Neuron (in vitro differentiated cells): Measurements from ENCODE around the gene FBN3.
"Not testable (repeated sequence)": the region's sequence is repeated elsewhere in the genome, so short reads cannot be mapped to it uniquely, and the experiment has no call there.

Source experiments
- H2AFZ ChIP-seq: one replicate; pipeline ENCODE4 v1.6.1; 2013; ENCODE audit warnings: low read depth, mild to moderate bottlenecking, inconsistent platforms, low read length, moderate library complexity
- H3K27me3 ChIP-seq: one replicate; pipeline ENCODE4 v1.6.1; 2013; ENCODE audit warnings: low read length; ENCODE audit not compliant: insufficient read depth
- H3K36me3 ChIP-seq: one replicate; pipeline ENCODE4 v1.6.1; 2013; ENCODE audit warnings: low read length; ENCODE audit not compliant: insufficient read depth
- H3K4me1 ChIP-seq: one replicate; pipeline ENCODE4 v1.6.1; 2013; ENCODE audit warnings: low read length; ENCODE audit not compliant: insufficient read depth
- H3K4me3 ChIP-seq: 2 replicates; pipeline ENCODE4 v1.5.1; 2013; ENCODE audit warnings: mild to moderate bottlenecking, low read length, moderate library complexity
- H3K9me3 ChIP-seq: one replicate; pipeline ENCODE4 v1.6.1; 2013; ENCODE audit warnings: low read length

The FBN3 gene

DNA sequence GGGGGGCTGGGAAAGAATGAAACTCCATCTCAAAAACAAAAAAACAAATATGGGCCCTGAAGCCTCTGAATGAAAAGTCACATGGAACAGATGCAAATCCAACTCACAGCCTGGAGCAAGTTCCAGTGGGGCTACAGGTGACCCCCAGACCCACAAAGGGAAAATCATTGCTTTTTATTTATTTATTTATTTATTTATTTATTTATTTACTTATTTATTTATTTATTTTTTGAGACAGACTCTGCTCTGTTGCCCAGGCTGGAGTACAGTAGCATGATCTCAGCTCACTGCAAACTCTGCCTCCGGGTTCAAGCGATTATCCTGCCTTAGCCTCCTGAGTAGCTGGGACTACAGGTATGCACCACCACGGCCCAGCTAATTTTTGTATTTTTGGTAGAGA lies 110.2 kb downstream of the FBN3 start:
- H3K4me1 ChIP-seq = no peaks in the 10 kb centered on the region
- no peak overlapping the region for H3K4me3 ChIP-seq
- H3K36me3 ChIP-seq = no peaks in the 10 kb centered on the region
- H3K9me3 ChIP-seq = no peaks in the 10 kb centered on the region
- H2AFZ ChIP-seq = no peak overlapping the region
- no peaks in the 10 kb centered on the region for H3K27me3 ChIP-seq

GRCh38 chr19:8038815-8039214 lies 110.6 kb downstream of the FBN3 start:
- Histone ChIP-seq H3K9me3 (no peaks in the 10 kb centered on the region), H3K27me3 (no peaks in the 10 kb centered on the region), H2AFZ (no peak overlapping the region), H3K4me3 (no peak overlapping the region), H3K36me3 (no peaks in the 10 kb centered on the region), H3K4me1 (no peaks in the 10 kb centered on the region)

DNA sequence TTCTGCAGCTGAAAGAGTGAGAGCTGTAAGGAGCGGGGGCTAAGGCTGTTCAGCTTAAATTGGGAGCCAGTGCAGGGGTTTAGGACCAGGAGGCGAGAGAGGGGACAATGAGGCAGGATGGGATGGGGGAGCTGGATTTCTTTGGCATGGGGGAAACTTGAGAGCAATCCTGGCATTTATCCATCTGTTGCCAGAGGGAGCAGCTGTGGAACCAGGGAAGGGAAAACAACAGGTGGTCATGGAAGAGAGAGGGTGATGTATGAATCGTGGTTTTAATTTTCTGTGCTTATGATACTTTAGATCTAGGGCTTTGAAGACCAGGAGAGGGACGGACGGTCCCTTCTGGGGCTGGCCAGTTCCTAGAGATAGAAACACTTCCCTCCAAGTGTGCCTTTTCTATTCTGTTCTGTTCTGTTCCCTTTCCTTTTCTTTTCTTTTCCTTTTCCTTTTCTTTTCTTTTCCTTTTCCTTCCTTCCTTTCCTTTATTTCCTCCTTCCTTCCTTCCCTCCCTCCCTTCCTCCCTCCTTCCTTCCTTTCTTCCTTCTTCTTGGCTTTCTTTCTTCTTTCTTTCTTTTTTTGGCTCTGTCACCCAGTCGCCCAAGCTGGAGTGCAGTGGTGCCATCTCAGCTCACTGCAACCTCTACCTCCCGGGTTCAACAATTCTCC lies 112.8 kb downstream of the FBN3 start:
- Histone ChIP-seq H3K4me3 (no peak overlapping the region), H3K27me3 (no peaks in the 10 kb centered on the region), H2AFZ (no peak overlapping the region), H3K36me3 (no peaks in the 10 kb centered on the region), H3K9me3 (no peaks in the 10 kb centered on the region), H3K4me1 (no peaks in the 10 kb centered on the region)

DNA sequence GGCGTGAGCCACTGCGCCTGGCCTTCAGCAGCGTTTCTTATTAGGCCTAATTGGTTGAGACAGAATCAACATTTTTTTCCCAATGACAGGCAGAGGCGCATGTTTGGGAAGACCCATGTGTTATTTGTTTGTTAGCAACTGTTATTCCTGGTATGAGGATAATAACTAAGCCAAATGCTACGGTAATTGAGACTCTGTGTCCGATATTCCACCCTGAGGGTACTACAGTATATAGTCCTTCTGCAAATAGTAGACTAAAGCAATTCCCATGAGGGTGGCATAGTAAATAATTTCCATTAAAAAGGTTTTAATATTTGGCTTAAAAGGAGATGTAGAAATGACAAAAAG lies 115.2 kb downstream of the FBN3 start:
- H3K36me3 ChIP-seq = no peaks in the 10 kb centered on the region
- H2AFZ ChIP-seq = no peak overlapping the region
- no peaks in the 10 kb centered on the region for H3K9me3 ChIP-seq
- H3K27me3 ChIP-seq = no peaks in the 10 kb centered on the region
- H3K4me1 ChIP-seq = peaks cover 4% of the 10 kb centered on the region
- no peak overlapping the region for H3K4me3 ChIP-seq

DNA sequence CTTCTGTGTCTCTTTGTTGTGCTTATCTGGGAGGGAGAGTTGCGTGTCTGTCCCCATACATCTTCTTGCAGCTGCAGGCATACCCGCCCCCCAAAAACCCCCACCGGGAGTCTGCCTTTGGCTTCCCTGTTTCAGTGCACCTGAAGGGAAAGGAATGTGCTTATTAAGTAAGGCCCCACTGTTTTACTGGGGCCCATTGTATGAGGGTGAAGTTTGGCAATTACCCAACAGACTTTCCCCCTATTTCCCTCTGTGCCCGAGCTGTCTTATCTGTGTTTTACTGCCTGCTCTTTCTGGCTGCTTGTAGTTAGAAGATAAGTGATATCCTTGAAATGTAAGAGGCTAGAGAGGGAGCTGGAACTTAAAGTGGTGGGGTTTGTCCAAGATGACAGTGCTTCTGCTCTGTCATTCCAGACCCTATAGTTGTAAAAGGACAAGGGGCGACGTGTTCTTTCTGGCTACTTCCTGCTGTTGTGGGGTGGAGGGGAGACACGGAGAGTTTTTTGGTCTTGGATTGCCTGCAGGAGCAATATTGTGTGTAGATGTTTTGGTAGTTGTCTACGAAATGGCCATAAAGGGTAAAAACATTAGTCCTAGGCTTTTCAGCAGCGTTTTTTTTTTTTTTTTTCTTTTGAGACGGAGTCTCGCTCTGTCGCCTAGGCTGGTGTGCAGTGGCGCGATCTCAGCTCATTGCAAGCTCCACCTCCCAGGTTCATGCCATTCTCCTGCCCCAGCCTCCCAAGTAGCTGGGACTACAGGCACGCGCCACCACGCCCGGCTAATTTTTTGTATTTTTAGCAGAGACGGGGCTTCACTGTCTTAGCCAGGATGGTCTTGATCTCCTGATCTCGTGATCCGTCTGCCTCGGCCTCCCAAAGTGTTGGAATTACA lies 115.9 kb downstream of the FBN3 start:
- not testable (repeated sequence) for H3K9me3 ChIP-seq, H2AFZ ChIP-seq, H3K4me3 ChIP-seq, H3K4me1 ChIP-seq, H3K36me3 ChIP-seq, H3K27me3 ChIP-seq

DNA sequence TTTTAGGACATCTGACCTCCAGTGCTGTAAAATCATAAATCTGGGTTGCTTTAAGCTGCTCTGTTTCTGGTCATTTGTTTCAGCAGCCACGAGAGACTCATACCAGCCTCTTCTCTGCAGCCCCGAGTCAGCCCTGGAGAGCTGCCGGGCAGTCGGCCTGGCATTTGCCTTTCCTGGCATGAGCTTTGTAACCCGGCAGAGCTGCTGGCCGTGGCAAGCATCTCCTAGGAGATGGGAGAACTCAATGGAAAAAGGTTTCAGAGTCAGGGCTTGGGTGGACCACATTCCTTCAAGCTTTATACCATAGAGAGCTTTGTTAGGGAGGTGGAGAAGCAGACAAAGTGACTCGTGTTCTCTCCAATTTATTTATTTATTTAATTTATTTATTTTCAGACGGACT lies 118.4 kb downstream of the FBN3 start:
- Histone ChIP-seq H3K9me3 (no peaks in the 10 kb centered on the region), H3K4me1 (peaks cover 11% of the 10 kb centered on the region), H2AFZ (no peak overlapping the region), H3K4me3 (no peak overlapping the region), H3K27me3 (no peaks in the 10 kb centered on the region), H3K36me3 (no peaks in the 10 kb centered on the region)

GRCh38 chr19:8028951-8029491 lies 120.4 kb downstream of the FBN3 start:
- H3K27me3 ChIP-seq = no peaks in the 10 kb centered on the region
- H3K36me3 ChIP-seq = no peaks in the 10 kb centered on the region
- H3K4me1 ChIP-seq = peaks cover 11% of the 10 kb centered on the region

GRCh38 chr19:8025316-8025715 lies 124.1 kb downstream of the FBN3 start:
- H3K4me1 ChIP-seq = peaks cover 11% of the 10 kb centered on the region
- no peak overlapping the region for H2AFZ ChIP-seq
- no peaks in the 10 kb centered on the region for H3K27me3 ChIP-seq
- no peaks in the 10 kb centered on the region for H3K9me3 ChIP-seq
- no peaks in the 10 kb centered on the region for H3K36me3 ChIP-seq
- no peak overlapping the region for H3K4me3 ChIP-seq

More at GRCh38 chr19:8028951-8029491, 120.4 kb downstream of the FBN3 start:
- H3K9me3 ChIP-seq = no peaks in the 10 kb centered on the region
- no peak overlapping the region for H2AFZ ChIP-seq
- H3K4me3 ChIP-seq = no peak overlapping the region

GRCh38 chr19:8024256-8024655 lies 125.1 kb downstream of the FBN3 start:
- H3K4me1 ChIP-seq, H3K9me3 ChIP-seq, H3K4me3 ChIP-seq, H3K27me3 ChIP-seq, H2AFZ ChIP-seq, H3K36me3 ChIP-seq: not testable (repeated sequence)

- Histone ChIP-seq H3K27me3 (no peaks in the 10 kb centered on the region), H3K4me1 (no peaks in the 10 kb centered on the region), H2AFZ (no peak overlapping the region), H3K36me3 (no peaks in the 10 kb centered on the region), H3K9me3 (no peaks in the 10 kb centered on the region), H3K4me3 (no peak overlapping the region)
These were observed 126.0 kb downstream of the FBN3 start for GRCh38 chr19:8023371-8023770.

DNA sequence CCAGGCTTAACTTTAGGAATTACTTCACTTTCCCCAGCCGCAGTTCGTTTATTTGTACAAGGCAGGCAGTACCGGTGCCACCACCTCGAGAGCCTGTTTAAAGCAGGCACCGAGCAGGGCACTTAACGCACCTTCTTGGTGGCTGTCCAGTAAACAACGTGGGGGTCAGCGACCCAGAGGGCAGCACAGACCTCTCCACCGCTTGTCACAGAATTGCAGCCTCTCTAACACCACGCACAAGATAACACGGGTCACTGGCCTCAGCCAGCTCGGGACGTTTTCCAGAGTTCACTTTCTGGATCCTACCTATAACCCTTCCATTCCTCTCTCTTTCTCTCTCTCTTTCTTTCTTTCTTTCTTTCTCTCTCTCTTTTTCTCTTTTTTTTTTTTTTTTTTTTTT lies 127.1 kb downstream of the FBN3 start:
- Histone ChIP-seq H3K36me3 (no peaks in the 10 kb centered on the region), H3K4me3 (no peak overlapping the region), H3K27me3 (no peaks in the 10 kb centered on the region), H2AFZ (no peak overlapping the region), H3K4me1 (no peaks in the 10 kb centered on the region), H3K9me3 (no peaks in the 10 kb centered on the region)

DNA sequence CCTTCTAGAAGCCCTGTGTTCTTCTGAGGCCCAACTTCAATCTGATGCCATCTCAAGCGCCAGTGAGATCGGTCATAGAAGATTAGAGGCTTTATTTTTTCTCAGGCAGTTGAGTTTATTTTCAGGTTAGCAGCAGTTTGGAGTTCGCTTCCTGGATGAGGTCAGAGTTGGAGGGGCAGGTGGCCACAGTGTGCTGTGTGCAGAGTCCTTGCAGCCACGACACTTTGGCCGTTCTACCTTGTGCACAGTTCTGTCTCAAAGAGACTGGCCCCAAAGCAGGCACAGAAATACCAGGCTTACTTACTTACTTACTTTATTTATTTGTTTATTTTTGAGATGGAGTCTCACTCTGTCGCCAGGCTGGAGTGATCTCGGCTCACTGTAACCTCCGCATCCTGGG lies 128.0 kb downstream of the FBN3 start:
- no peaks in the 10 kb centered on the region for H3K4me1 ChIP-seq
- H3K36me3 ChIP-seq = no peaks in the 10 kb centered on the region
- H3K27me3 ChIP-seq = no peaks in the 10 kb centered on the region
- no peaks in the 10 kb centered on the region for H3K9me3 ChIP-seq
- no peak overlapping the region for H3K4me3 ChIP-seq
- no peak overlapping the region for H2AFZ ChIP-seq

DNA sequence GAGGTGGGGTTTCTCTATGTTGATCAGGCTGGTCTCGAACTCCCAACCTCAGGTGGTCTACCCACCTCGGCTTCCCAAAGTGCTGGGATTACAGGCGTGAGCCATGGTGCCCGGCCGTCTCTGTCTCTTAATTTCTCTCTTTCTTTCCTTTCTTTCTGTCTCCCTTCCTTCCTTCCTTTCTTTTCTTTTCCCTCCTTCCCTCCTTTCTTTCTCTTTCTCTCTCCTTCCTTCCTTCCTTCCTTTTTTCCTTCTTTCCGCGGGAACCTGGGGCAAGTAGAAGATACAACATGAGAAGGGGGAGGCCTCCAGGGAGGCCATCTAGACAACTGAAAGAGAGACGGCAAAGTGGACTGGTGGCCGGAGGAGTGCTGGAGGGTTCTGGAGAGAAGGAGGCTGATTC lies 128.7 kb downstream of the FBN3 start:
- no peak overlapping the region for H2AFZ ChIP-seq
- H3K27me3 ChIP-seq = no peaks in the 10 kb centered on the region
- H3K4me1 ChIP-seq = no peaks in the 10 kb centered on the region
- H3K9me3 ChIP-seq = no peaks in the 10 kb centered on the region
- no peaks in the 10 kb centered on the region for H3K36me3 ChIP-seq
- no peak overlapping the region for H3K4me3 ChIP-seq
